ENCODE measurements around the gene PTPN7. TPM values are rescaled to one million over a fixed set of nuclear protein-coding genes. Genes with fewer than 3 reads are reported as not detected.

Gene PTPN7
- total and polyA plus RNA-seq, 2 donors (not counting 3 experiments of a cell fraction or from before 2014, with no cell fraction given), result 0.86 to 1.8 TPM

DNA sequence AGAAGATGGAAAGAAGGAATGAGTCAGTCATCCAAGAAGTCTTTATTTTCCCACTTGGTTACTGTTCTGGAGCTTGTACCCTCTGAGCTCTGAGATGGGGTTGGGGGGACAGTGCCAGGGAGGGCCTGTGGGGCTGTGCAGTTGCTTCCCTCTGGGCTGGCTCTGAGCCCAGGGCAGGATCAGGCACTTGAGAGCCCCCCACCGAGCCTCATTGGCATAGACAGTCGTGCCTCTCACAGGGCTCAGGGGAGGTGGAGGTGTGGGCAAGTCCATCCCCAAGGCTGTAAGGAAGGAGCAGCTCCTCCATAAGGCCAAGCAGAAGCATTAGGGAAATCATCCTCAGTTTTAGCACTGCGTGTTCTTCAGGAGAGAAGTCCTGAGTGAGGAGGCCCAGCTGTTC is 13.4 kb downstream of the PTPN7 start:
- Histone ChIP-seq H3K9me3 (replicated peaks; ENCODE audit: control insufficient read depth, insufficient read depth, low read length) (no peaks in the 10 kb centered on the region), H3K27ac (ENCODE audit: insufficient read depth, low read depth, low read length) (no peak overlapping the region), H3K4me1 (ENCODE audit: control insufficient read depth, extremely low read depth, insufficient read depth, low read length) (peaks cover 21% of the 10 kb centered on the region), H3K79me2 (ENCODE audit: control insufficient read depth, insufficient read depth, low read length) (peaks cover 31% of the 10 kb centered on the region), H2AFZ (ENCODE audit: low read depth, low read length) (no peak overlapping the region), H3K4me2 (ENCODE audit: insufficient read depth, low read length) (no peak overlapping the region), H3K9me1 (replicated peaks; ENCODE audit: control insufficient read depth, extremely low read depth, insufficient read depth, low read length) (no peaks in the 10 kb centered on the region), H3K4me3 (replicated peaks in 1 of 3; ENCODE audit: insufficient read depth in 1 of 3, low read depth in 1 of 3, low read length in 3 of 3) (no peak overlapping the region), H3K36me3 (ENCODE audit: control insufficient read depth in 2 of 2, extremely low read depth in 1 of 2, insufficient read depth in 2 of 2, low read length in 2 of 2) (peaks cover 0 to 2% of the 10 kb centered on the region in 2 experiments), H3K9ac (replicated peaks; ENCODE audit: extremely low read depth, insufficient read depth, low read length) (no peak overlapping the region), H4K20me1 (replicated peaks; ENCODE audit: control insufficient read depth, extremely low read depth, insufficient read depth, low read length) (no peaks in the 10 kb centered on the region), H3K27me3 (ENCODE audit: control insufficient read depth in 2 of 2, insufficient read depth in 2 of 2, low read length in 2 of 2) (no peaks in the 10 kb centered on the region)
- dilution Hi-C loops (cut with MboI; ENCODE audit: extremely low pct_ligation_motif_present, low sequenced_read_pairs) (no loop called here), intact Hi-C loops (cut with micrococcal nuclease) (no loop called here)
- no peak for DNase-seq (ENCODE audit: low read depth, low spot score)
- no TSS peak for BruUV-seq (replicated peaks)
- CTCF ChIA-PET, result interaction anchor here (1.3 to 2.1 kb wide), 3 partner anchors 8 to 12 kb away, joined by 3 to 5 read pairs (median 4); no protein-coding TSS in a partner anchor
- POLR2A ChIA-PET, result interaction anchor here (0.6 kb wide), 1 partner anchor 10 kb away, joined by 3 read pairs; no protein-coding TSS in a partner anchor
- FAIRE-seq, result no peak
- TF ChIP-seq POLR2A (IDR thresholded peaks at IDR 0.05; ENCODE audit: low read depth, low read length) (no peak), POLR2AphosphoS5 (IDR thresholded peaks at IDR 0.05; ENCODE audit: insufficient read depth, low read depth, low read length) (no peak), EZH2 (IDR thresholded peaks at IDR 0.05; ENCODE audit: borderline replicate concordance, low read depth, low read length, severe bottlenecking) (no peak), MAX (IDR thresholded peaks at IDR 0.05; ENCODE audit: insufficient read depth, insufficient read length) (no peak), MYC (IDR thresholded peaks at IDR 0.05; ENCODE audit: low read depth, low read length) (no peak), FOS (IDR thresholded peaks at IDR 0.05; ENCODE audit: borderline replicate concordance, insufficient read depth, low read length) (no peak), JUN (IDR thresholded peaks at IDR 0.05; ENCODE audit: borderline replicate concordance, insufficient read depth, insufficient read length, low read depth) (no peak), GATA2 (IDR thresholded peaks at IDR 0.05; ENCODE audit: insufficient read depth, insufficient read length, low read depth, low read length) (no peak)
- TF ChIP-seq, protein P1, sequence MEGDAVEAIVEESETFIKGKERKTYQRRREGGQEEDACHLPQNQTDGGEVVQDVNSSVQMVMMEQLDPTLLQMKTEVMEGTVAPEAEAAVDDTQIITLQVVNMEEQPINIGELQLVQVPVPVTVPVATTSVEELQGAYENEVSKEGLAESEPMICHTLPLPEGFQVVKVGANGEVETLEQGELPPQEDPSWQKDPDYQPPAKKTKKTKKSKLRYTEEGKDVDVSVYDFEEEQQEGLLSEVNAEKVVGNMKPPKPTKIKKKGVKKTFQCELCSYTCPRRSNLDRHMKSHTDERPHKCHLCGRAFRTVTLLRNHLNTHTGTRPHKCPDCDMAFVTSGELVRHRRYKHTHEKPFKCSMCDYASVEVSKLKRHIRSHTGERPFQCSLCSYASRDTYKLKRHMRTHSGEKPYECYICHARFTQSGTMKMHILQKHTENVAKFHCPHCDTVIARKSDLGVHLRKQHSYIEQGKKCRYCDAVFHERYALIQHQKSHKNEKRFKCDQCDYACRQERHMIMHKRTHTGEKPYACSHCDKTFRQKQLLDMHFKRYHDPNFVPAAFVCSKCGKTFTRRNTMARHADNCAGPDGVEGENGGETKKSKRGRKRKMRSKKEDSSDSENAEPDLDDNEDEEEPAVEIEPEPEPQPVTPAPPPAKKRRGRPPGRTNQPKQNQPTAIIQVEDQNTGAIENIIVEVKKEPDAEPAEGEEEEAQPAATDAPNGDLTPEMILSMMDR (IDR thresholded peaks at IDR 0.05; ENCODE audit: extremely low read depth in 1 of 2, insufficient read depth in 1 of 2, low read depth in 1 of 2, low read length in 2 of 2), result no peak

Data from endothelial cell of umbilical vein (primary cell).